Measurements from ENCODE around the gene ENDOV.

The ENDOV gene

DNA sequence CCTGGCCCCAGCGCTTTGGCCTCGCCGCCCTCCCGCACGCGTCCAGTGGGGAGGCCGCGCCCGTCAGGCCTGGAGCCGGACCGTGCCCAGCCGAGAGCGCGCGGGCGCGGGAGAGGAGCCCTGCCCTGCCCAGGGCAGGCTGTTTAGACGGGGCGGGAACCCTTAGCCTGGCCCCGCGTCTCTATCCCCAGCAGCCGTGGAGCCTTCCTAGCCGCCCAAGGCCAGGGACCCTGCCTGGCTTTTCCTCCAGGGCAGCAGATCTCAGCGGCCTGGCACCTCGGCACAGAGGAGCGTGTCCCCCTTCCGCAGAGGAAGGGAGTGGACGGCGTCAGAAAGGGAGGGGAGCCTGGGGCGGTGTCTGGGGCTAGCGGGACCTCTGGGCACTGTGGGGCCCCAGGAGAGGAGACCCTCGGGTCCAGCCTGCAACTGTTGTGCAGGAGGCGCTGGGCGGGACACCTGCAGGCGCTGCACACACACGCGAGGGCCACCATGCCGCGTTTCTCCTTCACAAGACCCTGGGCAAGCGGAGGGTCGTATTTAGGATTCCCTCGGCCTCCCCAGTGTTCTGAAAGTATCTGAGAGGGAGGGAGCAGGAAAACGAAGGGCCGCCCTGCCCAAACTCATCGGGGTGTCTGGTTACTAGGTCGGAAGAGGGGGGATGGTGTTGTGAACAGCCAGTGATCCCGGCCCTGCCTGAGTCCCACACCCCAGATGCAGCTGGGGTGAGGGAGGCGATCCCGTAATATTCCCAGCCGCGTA lies 63.7 kb downstream of the ENDOV start:
- Histone ChIP-seq H3K27ac (no peak overlapping the region), H3K4me3 (ENCODE audit: low read depth, low read length) (peak overlapping the region; percentile 35), H3K27me3 (replicated peaks) (peaks cover 3% of the 10 kb centered on the region), H3K36me3 (replicated peaks) (no peaks in the 10 kb centered on the region)
- in situ Hi-C loops (cut with HindIII; ENCODE audit: low pct_ligation_motif_present, low sequenced_read_pairs), result no loop called here
- DNase-seq, result no peak
- TF ChIP-seq, protein P1, sequence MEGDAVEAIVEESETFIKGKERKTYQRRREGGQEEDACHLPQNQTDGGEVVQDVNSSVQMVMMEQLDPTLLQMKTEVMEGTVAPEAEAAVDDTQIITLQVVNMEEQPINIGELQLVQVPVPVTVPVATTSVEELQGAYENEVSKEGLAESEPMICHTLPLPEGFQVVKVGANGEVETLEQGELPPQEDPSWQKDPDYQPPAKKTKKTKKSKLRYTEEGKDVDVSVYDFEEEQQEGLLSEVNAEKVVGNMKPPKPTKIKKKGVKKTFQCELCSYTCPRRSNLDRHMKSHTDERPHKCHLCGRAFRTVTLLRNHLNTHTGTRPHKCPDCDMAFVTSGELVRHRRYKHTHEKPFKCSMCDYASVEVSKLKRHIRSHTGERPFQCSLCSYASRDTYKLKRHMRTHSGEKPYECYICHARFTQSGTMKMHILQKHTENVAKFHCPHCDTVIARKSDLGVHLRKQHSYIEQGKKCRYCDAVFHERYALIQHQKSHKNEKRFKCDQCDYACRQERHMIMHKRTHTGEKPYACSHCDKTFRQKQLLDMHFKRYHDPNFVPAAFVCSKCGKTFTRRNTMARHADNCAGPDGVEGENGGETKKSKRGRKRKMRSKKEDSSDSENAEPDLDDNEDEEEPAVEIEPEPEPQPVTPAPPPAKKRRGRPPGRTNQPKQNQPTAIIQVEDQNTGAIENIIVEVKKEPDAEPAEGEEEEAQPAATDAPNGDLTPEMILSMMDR (IDR thresholded peaks at IDR 0.05; ENCODE audit: low read depth, low read length, missing control alignments), result no peak

DNA sequence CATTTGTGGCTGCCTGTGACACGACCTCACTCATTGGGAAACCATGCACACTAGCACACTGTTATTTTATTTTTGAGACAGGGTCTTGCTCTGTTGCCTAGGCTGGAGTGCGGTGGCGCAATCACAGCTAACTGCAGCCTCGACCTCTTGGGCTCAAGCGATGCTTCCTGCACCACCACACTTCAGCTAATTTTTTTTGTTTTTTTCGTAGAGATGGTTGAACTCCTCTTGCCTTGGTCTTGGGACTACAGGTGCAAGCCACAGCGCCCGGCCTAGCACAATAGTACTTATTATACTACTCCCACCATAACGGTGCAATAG lies 64.2 kb downstream of the ENDOV start:
- H3K4me3 ChIP-seq (ENCODE audit: low read depth, low read length), result no peak overlapping the region
- in situ Hi-C loops (cut with HindIII; ENCODE audit: low pct_ligation_motif_present, low sequenced_read_pairs), result no loop called here
- DNase-seq, result no peak
- TF ChIP-seq, protein P1 (IDR thresholded peaks at IDR 0.05; ENCODE audit: low read depth, low read length, missing control alignments), result no peak
- H3K27ac ChIP-seq, result no peak overlapping the region
- peaks cover 3% of the 10 kb centered on the region for H3K27me3 ChIP-seq (replicated peaks)
- no peaks in the 10 kb centered on the region for H3K36me3 ChIP-seq (replicated peaks)

DNA sequence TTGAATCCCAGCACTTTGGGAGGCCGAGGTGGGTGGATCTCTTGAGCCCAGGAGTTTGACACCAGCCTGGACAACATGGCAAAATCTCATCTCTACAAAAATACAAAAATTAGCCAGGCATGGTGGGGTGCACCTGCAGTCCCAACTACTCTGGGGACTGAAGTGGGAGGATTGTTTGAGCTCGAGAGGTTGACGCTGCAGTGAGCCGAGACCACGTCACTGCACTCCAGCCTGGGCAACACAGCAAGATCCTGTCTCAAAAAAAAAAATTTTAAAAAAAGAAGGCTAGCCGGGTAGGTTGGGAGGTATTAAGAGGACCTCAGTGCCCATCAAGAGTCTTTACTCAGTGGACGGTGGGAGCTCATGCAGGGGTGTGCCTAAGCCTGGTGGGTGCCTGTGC lies 65.3 kb downstream of the ENDOV start:
- Histone ChIP-seq H3K36me3 (replicated peaks) (no peaks in the 10 kb centered on the region), H3K27ac (no peak overlapping the region), H3K4me3 (ENCODE audit: low read depth, low read length) (no peak overlapping the region), H3K27me3 (replicated peaks) (peaks cover 3% of the 10 kb centered on the region)
- no peak for DNase-seq
- TF ChIP-seq, protein P1 (IDR thresholded peaks at IDR 0.05; ENCODE audit: low read depth, low read length, missing control alignments), result no peak
- in situ Hi-C loops (cut with HindIII; ENCODE audit: low pct_ligation_motif_present, low sequenced_read_pairs), result no loop called here

DNA sequence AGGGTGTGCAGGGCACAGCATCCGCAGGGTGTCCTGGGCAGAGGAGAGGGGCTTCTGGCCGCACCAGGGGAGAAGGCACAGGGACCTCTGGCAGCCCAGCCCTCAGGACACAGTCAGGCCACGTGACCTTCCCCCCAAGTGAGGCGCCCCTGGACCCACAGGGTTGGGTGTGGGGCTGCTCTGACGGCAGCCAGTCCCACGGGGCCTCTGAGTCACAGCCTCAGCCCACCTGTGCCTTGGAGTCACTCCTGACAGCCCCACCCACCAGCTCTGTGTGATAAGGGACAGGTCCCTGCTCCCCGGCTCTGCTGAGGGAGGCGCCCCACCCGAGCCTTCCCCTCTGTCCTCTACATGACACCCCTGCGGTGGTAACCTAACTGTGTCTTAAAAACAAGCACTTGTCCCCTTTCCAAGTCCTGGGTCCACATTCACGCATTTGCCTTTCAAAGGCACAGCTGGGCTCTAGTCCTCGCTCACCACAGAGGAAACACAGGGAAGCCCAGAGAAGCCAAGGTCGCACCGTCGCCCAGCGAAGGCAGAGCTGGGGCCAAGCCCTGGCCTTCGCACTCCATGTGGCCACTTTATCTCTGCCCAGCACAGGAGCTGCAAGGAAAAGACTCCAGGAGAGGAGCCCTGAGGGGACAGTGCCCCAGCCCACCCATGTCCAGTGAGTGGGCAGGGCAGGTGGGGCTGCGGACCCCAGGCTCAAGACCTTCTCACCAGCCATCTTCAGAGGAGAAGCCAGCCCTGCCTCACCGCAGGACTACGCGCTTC lies 66.5 kb downstream of the ENDOV start:
- H3K36me3 ChIP-seq (replicated peaks), result no peaks in the 10 kb centered on the region
- peaks cover 3% of the 10 kb centered on the region for H3K27me3 ChIP-seq (replicated peaks)
- DNase-seq, result no peak
- TF ChIP-seq, protein P1 (IDR thresholded peaks at IDR 0.05; ENCODE audit: low read depth, low read length, missing control alignments), result no peak
- no peak overlapping the region for H3K27ac ChIP-seq
- H3K4me3 ChIP-seq (ENCODE audit: low read depth, low read length), result no peak overlapping the region
- in situ Hi-C loops (cut with HindIII; ENCODE audit: low pct_ligation_motif_present, low sequenced_read_pairs), result no loop called here

DNA sequence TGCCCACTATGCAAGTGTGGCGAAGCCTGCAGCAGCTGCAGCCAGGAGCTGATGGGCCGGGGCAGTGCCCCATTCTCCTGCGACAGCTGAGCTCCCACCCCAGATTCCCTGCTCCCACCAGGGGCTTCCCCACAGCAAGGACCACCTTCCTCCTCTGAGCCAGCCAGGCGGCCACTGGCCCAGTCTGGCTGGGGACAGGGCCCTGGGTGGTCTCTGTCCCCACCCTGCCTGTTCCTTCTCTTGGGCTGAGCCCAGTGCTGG lies 67.0 kb downstream of the ENDOV start:
- in situ Hi-C loops (cut with HindIII; ENCODE audit: low pct_ligation_motif_present, low sequenced_read_pairs), result no loop called here
- H3K4me3 ChIP-seq (ENCODE audit: low read depth, low read length), result no peak overlapping the region
- H3K27me3 ChIP-seq (replicated peaks), result peaks cover 3% of the 10 kb centered on the region
- TF ChIP-seq, protein P1 (IDR thresholded peaks at IDR 0.05; ENCODE audit: low read depth, low read length, missing control alignments), result no peak
- H3K36me3 ChIP-seq (replicated peaks), result no peaks in the 10 kb centered on the region
- H3K27ac ChIP-seq, result no peak overlapping the region
- DNase-seq, result no peak

All from brain microvascular endothelial cell (primary cell).